TTC549 (cell line): ENCODE data around the gene ARID3A.

ENCODE experiments used
- FAIRE-seq: peaks from 2 replicates; lab custom pipeline; 2012; peaks lifted over from hg19 to GRCh38; lab: Jason Lieb, UNC

ARID3A gene

DNA sequence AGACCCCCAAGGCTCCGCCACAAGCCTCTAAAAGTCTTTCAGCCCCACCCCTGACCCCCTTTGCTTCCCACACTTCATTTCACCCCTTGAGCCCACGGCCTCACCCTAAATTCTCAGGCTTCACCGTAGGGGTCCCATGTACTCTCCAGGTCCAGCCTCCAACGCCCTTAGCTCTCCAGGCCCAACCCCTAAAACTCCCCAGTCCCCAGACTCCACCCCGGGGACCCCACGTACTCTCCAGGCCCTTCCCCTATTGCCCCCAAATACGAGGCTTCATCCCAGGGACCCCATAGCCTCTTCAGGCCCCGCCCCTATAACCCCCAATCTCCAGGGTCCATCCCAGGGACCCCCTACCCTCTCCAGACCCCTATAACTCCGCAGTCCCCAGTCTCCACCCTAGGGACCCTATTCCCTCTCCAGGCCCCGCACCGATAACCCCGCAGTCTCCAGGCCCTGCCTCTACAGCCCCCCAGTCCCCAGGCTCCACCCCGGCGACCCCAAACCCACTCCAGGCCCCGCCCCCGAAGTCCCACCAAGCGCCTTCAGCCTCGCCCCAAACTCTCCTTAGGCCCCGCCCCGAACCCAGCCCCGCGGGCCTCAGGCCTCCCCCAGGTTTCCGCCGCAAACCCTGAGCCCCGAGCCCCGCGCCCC lies 33.5 kb upstream of the ARID3A start:
- FAIRE-seq, result no peak

DNA sequence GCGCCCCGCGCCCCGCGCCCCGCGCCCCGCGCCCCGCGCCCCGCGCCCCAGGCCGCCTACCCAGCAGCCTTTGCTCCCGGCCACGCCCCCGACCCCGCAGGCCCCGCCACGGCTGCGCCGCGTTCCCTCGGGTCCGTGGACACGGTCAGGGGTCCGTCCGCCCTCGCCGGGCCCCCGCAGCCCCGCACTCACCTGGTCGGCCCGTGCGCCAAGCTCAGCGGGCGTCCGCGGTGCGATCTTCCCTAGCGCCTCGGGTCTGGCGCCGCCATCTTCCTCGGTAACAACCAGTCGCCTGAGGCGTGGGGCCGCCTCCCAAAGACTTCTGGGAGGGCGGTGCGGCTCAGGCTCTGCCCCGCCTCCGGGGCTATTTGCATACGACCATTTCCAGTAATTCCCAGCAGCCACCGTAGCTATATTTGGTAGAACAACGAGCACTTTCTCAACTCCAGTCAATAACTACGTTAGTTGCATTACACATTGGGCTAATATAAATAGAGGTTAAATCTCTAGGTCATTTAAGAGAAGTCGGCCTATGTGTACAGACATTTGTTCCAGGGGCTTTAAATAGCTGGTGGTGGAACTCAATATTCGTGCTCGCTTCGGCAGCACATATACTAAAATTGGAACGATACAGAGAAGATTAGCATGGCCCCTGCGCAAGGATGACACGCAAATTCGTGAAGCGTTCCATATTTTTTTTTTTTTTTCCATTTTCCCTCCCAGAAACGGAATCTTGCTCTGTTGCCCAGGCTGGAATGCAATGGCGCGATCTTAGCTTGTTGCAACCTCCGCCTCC lies 32.7 kb upstream of the ARID3A start, which contains the start of the genes MED16 and RNU6-9:
Gene MED16 (minus strand): TSS at position 294 of the 796 bp plus-strand sequence. CDS start 2,056 bp downstream, outside the sequence.
Gene RNU6-9 (plus strand): TSS at position 591 of the 796 bp plus-strand sequence.
- FAIRE-seq, result peak; percentile 7

- FAIRE-seq, result no peak
Observed at GRCh38 chr19:896434-896833, 29.4 kb upstream of the ARID3A start.

GRCh38 chr19:896999-897398 lies 28.8 kb upstream of the ARID3A start:
- FAIRE-seq, result no peak

DNA sequence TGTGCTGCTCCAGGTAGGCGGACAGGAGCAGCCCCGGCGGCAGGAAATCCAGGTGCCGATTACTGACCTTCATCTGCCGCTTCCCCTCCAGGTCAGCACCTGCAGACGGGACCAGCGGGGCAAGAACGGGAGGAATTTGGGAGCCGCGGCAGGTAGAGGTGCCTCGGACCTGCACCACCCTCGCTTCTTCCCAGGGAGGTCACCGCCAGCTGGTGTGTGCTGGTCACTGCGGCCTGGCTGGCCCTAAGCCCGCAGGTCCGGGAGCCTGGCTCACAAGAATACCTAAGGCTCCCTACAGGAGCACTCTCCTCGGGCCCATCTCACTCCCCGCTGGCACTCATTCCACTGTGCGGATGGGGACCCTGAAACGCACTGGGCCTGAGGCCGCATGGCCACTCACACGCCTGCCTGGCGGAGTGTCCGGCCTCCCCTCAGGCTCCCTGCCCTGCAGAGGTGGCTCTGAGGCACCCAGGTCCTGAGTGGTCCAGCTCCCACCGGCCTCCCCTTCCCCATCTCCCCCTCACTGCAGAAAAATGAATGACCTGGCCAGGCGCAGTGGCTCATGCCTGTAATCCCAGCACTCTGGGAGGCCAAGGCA lies 28.3 kb upstream of the ARID3A start:
- FAIRE-seq, result no peak

DNA sequence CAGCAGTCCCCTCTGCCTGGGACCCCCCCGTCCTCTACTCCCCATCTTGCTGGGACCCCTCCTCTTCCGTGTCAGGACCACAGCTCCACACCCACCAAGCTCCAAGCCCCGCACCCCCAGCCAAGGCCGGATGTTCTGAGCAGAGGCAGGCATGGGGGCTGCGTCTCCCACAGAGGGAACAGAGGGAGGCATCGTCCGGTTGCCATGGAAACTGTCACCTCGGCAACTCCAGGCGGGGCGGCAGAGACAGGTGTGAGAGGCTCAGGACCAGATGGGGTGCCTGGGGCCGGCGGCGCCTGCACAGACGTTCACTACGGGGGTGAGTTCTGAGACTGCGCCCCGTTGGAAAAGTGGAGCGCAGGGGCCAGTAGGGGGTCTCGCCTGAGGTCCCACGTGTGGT lies 27.2 kb upstream of the ARID3A start:
- no peak for FAIRE-seq

DNA sequence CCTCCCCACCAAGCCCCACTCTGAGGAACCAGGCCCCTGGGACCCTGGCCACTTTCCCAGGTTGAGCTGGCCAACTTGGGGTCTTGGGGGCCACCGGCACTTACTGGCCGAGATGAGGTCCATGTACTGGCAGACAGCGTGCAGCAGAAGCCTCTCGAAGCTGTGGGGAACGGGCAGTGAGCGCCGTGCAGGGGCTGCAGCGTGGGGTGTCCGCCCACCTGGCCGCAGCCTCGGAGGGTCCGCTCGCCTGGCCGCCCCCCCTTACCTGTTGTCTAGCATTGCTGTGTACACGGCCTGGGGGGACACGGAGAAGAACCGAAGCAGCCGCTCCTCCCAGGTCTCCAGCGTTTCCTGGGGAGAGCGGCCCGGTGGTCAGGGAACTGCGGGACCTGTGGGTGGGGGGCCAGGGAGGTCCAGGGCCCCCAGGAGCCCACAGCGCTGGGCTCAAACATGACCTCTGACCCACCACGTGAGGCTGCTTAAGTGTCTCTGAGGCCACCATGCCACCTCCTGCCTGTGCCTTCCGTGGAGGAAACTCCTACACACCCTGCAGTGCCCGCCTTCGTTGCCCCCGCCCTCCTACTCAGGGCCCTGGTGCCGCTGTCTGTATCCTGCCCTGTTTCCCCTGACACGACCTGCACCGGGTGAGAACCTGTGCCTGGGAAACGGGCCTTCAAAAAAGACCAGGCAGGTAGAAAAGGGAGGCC lies 26.3 kb upstream of the ARID3A start:
- FAIRE-seq, result no peak

- no peak for FAIRE-seq
Observed at GRCh38 chr19:900043-900301, 25.9 kb upstream of the ARID3A start.

- no peak for FAIRE-seq
Observed at GRCh38 chr19:900302-901111, 25.3 kb upstream of the ARID3A start.

DNA sequence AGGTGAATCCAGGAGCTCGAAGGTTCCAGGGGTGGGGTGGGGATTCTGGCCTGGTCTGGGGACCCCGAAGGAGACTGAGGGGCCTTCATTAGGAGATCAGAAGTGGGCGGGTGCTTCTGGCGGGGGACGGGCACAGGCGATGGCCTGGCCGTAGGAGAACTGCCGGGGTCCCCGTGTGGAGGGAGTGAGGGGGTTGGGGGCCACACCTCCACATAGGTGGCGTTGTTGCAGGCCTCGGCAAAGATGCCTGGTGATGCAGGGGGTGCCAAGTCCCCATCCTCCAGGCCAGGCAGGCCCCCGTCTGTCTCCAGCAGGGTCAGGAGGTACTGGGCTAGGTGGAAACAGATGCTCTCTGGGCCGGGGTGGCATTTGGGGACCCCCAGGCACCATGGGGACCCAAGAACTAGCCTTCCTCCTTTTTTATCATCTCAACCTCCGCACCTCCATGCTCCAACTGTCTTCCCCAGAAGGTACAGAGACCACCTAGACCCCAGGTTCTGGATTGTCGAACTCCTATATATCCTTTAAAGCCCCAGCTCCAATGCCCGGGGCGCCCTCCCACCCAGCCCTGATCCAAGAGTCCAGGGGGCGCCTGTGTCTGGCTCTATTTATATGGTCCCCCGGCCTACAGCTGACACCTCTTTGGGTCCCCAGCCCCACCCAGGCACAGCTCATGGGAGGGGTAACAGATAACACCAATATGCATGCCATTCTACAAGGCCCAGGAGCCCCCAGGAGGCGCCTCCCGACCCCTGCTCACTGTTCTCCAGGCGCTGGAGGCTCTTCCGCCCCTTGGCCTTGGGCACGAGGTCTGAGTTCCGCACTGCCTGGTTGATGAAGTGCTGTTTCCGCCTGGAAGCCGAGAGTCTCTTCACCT lies 24.4 kb upstream of the ARID3A start:
- no peak for FAIRE-seq

DNA sequence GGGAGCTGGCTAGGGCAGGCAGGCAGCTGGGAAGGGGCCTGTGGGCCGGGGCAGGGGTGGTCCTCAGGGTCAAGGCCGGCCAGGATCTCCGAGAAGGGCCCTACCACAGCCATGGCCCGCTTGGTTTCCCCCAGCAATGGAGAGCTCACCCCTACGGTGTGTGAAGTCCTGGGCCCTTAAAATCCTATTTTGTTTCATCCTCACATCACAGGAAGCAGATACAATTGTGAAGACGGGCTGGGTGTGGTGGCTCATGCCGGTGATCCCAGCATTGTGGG lies 23.8 kb upstream of the ARID3A start:
- no peak for FAIRE-seq

- FAIRE-seq, result no peak
Observed at GRCh38 chr19:902446-903226, 23.2 kb upstream of the ARID3A start.

- no peak for FAIRE-seq
Observed at GRCh38 chr19:903266-903797, 22.5 kb upstream of the ARID3A start.

DNA sequence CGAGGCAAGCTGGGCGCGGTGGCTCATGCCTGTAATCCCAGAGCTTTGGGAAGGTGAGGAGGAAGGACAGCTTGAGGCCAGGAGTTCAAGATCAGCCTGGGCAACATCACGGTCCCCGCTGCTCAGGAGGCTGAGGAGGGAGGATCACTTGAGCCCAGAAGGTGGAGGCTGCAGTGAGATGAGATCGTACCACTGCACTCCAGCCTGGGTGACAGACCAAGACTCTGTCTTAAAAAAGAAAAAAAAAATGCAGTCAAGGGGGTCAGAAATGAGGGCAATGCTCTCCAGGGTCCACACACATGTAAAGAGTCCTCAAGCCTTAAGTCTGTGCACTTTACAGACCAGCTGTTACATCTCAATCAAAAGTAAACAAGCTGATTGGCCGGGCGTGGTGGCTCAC lies 21.3 kb upstream of the ARID3A start:
- FAIRE-seq, result no peak

- FAIRE-seq, result no peak
Observed at GRCh38 chr19:906480-906879, 19.4 kb upstream of the ARID3A start.

DNA sequence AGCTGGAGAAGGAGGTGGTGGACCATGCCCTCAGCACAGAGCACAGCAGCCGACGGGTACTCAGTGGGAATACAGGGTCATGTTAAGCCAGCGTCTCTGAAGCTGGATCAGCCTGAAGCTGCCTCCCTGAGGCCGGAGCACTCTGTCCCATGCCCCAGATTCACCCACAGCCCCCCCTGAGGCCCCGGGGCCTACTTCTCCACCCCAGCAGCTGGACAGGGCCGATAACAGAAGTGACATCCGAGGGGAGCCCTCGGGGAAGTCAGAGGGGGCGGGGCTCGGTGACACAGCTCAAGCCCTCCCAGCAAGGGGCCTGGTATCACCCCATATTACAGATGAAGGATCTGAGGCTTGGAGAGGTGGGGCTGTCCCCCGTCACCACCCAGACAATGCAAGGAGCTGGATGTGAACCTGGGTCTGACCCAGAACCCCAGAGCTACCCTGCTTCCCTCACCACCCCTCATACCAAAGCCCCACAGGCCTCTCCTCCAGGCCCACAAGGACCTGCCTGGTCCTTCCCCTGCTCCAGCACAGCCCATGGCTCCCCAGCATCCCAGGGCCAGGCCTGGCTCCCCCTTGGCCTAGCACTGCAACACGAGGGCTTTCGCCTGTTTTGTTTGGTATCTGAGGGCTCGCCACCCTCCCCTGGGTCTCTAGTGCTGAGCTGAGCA lies 18.5 kb upstream of the ARID3A start:
- no peak for FAIRE-seq

DNA sequence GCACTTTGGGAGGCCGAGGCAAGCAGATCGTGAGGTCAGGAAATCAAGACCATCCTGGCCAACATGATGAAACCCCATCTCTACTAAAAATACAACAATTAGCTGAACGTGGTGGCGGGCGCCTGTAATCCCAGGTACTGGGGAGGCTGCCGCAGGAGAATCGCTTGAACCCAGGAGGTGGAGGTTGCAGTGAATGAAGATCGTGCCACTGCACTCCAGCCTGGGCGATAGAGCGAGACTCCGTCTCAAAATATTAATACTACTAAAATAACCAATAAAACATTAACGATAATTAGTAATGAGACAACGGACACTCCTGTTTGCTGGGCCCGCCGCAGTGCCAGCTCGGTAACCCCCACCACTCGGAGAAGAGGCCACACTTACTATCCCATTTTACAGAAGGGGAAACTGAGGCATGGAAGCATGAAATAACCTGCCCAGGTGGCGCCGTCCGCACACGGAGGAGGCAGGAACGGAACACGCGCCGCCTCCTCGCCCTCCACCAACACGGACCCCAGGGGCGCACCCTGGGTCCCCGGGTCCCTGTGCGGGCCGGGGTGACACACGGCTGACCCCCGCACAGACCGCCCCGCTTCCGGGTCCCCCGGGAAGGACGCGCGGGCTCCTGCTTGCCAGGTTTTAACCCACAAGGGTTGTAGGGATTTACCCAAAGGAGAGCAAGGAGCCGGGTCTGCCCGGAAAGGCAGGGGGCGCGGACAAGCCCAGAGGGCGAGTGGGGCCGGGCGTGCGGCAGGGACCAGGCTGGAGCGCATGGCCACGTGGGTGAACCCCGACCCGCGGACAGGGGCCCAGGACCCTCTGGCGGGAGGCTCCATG lies 14.4 kb upstream of the ARID3A start:
- FAIRE-seq, result no peak

GRCh38 chr19:912181-913079 lies 13.4 kb upstream of the ARID3A start:
- FAIRE-seq, result no peak
